Karpas-422 (cell line): ENCODE results near the gene DMD. TPM values are rescaled to one million over a fixed set of nuclear protein-coding genes. Genes with fewer than 3 reads are reported as not detected.

Experiments used
- DNase-seq: peaks from one replicate; pipeline ENCODE4 v3.0.0-alpha.2; 2015
- H2AFZ ChIP-seq: fragments of 200-600 bp; sonication (generic); 2 replicates; pipeline ENCODE4 v1.6.1; 2014; ENCODE audit warnings: antibody characterized with exemption, low read length, mixed read lengths
- H3K27ac ChIP-seq: fragments of 200-600 bp; sonication (generic); 2 replicates; pipeline ENCODE4 v1.5.1; 2014; ENCODE audit warnings: mild to moderate bottlenecking, low read length, moderate library complexity
- H3K27me3 ChIP-seq: fragments of 200-600 bp; sonication (generic); 2 replicates; pipeline ENCODE4 v1.6.1; 2014; ENCODE audit warnings: low read length, mixed read lengths
- H3K36me3 ChIP-seq: fragments of 200-600 bp; sonication (generic); 2 replicates; pipeline ENCODE4 v1.6.1; 2014; ENCODE audit warnings: low read length, mixed read lengths; ENCODE audit not compliant: insufficient read depth
- H3K4me1 ChIP-seq: fragments of 200-600 bp; sonication (generic); 2 replicates; pipeline ENCODE4 v1.6.1; 2014; ENCODE audit warnings: mild to moderate bottlenecking, low read length, mixed read lengths
- H3K4me2 ChIP-seq: fragments of 200-600 bp; sonication (generic); 2 replicates; pipeline ENCODE4 v1.6.1; 2014; ENCODE audit warnings: low read length, low read depth, mild to moderate bottlenecking; ENCODE audit not compliant: poor library complexity, severe bottlenecking
- H3K4me3 ChIP-seq: fragments of 200-600 bp; sonication (generic); 2 replicates; pipeline ENCODE4 v1.5.1; 2014; ENCODE audit warnings: mild to moderate bottlenecking, antibody characterized with exemption, low read length, mixed read lengths
- H3K79me2 ChIP-seq: fragments of 200-600 bp; sonication (generic); 2 replicates; pipeline ENCODE4 v1.6.1; 2014; ENCODE audit warnings: mild to moderate bottlenecking, low read length, mixed read lengths
- H3K9ac ChIP-seq: fragments of 200-600 bp; sonication (generic); 2 replicates; pipeline ENCODE4 v1.6.0; 2014; ENCODE audit warnings: low read length
- H3K9me2 ChIP-seq: fragments of 200-600 bp; sonication (generic), shearing (Covaris generic); replicated peaks from 2 replicates; pipeline ENCODE4 v1.6.0; 2014; ENCODE audit warnings: mild to moderate bottlenecking, low read length, moderate library complexity; ENCODE audit not compliant: insufficient read depth
- H3K9me3 ChIP-seq: fragments of 300-700, 200-600 bp; sonication (generic); 2 replicates; pipeline ENCODE4 v1.6.1; 2014; ENCODE audit warnings: low read length, mixed read lengths
- H4K20me1 ChIP-seq: fragments of 200-600 bp; sonication (generic); 2 replicates; pipeline ENCODE4 v1.6.1; 2014; ENCODE audit warnings: mild to moderate bottlenecking, antibody characterized with exemption, low read length, low read depth; ENCODE audit not compliant: insufficient read depth
- total RNA-seq: library from RNA; depleted of rRNA; stranded (reverse); fragments of >200 nt; shearing (Covaris generic); gene quantifications from 2 replicates; pipeline ENCODE4 v1.2.3, GENCODE V29; 2014; ENCODE audit warnings: low replicate concordance

DMD gene
- total RNA-seq, 1 experiment from 2014 or later, result not detected

DNA sequence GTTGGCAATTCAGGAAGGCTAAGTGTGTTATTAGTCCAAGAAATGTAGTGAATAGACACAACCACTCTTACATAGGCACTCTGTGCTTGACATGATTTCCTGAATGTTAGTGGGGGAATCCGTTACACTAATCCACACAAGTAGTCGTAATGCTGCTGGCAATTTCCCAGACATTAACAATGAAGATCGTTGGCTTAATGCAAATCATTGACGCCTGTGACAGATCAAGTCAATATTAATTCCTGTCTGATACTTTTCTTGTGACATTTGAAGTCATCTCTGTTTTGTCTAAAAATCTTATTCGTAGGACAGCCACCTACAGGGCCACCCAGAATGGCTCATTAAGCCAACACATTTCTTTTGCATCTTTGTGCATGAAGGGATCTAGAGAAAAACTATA lies 1200.4 kb downstream of the DMD start:
- H3K9ac ChIP-seq, result no peak overlapping the region
- H3K27me3 ChIP-seq, result no peaks in the 10 kb centered on the region
- H2AFZ ChIP-seq, result no peak overlapping the region
- H3K4me3 ChIP-seq, result no peak overlapping the region
- DNase-seq, result no peak
- no peak overlapping the region for H3K27ac ChIP-seq
- H3K79me2 ChIP-seq, result no peaks in the 10 kb centered on the region
- no peaks in the 10 kb centered on the region for H3K4me1 ChIP-seq
- H3K36me3 ChIP-seq, result no peaks in the 10 kb centered on the region
- peaks cover 2% of the 10 kb centered on the region; the same call in 1 of the 2 replicates for H3K9me3 ChIP-seq
- H4K20me1 ChIP-seq, result no peaks in the 10 kb centered on the region
- no peak overlapping the region for H3K4me2 ChIP-seq
- no peaks in the 10 kb centered on the region; the same call in 1 of the 2 replicates for H3K9me2 ChIP-seq

DNA sequence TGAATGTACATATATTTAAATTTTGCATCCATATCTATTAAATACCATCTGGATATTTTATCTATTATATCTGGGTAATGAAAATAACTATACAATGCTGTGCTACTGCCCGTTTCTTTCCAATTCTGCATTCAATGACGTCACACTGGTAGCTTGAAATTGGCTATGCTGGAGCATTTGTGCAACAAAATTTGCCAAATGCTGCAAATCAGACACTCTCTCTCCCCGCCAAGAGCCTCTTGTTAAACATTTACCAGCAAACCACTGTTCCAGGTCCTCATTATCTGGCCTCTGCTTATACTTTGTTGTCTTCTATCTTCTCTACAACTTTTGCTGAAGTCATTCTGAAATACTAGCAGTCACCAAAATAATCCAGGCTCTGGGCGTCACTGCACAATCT lies 1201.1 kb downstream of the DMD start:
- Histone ChIP-seq H3K79me2 (no peaks in the 10 kb centered on the region), H3K27me3 (no peaks in the 10 kb centered on the region), H3K27ac (no peak overlapping the region), H2AFZ (no peak overlapping the region), H3K36me3 (no peaks in the 10 kb centered on the region), H3K9me2 (no peaks in the 10 kb centered on the region; the same call in 1 of the 2 replicates), H3K4me3 (no peak overlapping the region), H3K4me1 (no peaks in the 10 kb centered on the region), H3K9me3 (peaks cover 2% of the 10 kb centered on the region; the same call in 1 of the 2 replicates), H4K20me1 (no peaks in the 10 kb centered on the region), H3K9ac (no peak overlapping the region), H3K4me2 (no peak overlapping the region)
- DNase-seq, result no peak

GRCh38 chrX:31993637-31994036 lies 1217.7 kb downstream of the DMD start:
- Histone ChIP-seq H3K9ac (no peak overlapping the region), H3K79me2 (no peaks in the 10 kb centered on the region), H3K27ac (no peak overlapping the region), H3K9me3 (peaks cover 8% of the 10 kb centered on the region), H3K27me3 (no peaks in the 10 kb centered on the region), H3K4me3 (no peak overlapping the region), H4K20me1 (no peaks in the 10 kb centered on the region), H2AFZ (no peak overlapping the region), H3K9me2 (no peaks in the 10 kb centered on the region), H3K4me1 (no peaks in the 10 kb centered on the region), H3K4me2 (no peak overlapping the region), H3K36me3 (no peaks in the 10 kb centered on the region)
- DNase-seq, result no peak

DNA sequence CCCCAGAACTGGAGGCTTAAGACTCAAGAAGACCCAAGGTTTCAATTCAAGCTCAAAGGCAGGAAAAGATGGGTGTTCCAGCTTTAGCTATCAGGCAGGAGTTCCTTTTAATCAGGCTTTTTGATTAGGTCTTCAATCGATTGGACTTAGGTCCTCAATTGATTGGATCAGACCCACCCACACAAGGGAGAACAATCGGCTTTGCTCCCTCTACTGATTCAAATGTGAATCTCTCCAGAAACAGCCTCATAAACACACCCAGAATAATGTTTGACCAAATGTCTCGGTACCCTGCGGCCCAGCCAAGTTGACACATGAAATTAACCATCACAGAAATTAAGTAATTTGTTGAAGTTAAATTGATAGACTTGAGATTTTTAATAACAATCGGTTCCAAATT lies 1222.4 kb downstream of the DMD start:
- Histone ChIP-seq H3K27me3 (no peaks in the 10 kb centered on the region), H3K9me3 (peaks cover 14% of the 10 kb centered on the region), H4K20me1 (no peaks in the 10 kb centered on the region), H3K79me2 (no peaks in the 10 kb centered on the region), H3K4me1 (no peaks in the 10 kb centered on the region), H2AFZ (no peak overlapping the region), H3K4me2 (no peak overlapping the region), H3K9ac (no peak overlapping the region), H3K36me3 (no peaks in the 10 kb centered on the region), H3K27ac (no peak overlapping the region), H3K9me2 (no peaks in the 10 kb centered on the region), H3K4me3 (no peak overlapping the region)
- DNase-seq, result no peak

DNA sequence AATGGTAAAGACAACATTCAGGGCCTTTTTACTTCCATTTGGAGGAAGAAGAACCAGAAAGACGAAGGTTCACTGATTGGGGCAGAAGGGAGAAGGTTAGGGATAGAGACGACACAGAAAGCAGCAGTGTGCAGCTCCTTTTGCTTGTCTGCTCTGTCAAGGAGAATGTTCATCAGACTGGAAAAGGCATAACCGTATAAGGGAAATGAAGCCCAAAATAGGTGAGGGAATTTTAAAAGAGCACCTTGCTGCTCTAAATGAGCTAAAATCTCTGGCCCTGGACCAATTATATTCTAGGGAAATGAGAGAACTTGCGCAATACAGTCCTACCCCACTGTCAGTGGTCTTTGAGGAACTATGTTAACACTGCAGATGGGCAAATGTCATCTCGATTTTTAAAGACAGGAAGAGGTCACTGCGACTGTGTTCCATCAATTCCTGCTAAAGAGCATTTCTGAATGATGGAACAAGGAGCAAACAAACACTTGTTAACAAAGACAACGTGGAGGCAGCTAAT lies 1229.7 kb downstream of the DMD start:
- H3K9me2 ChIP-seq, result no peaks in the 10 kb centered on the region
- no peaks in the 10 kb centered on the region for H3K79me2 ChIP-seq
- H3K9me3 ChIP-seq, result peaks cover 7% of the 10 kb centered on the region; the same call in 1 of the 2 replicates
- no peak overlapping the region for H3K9ac ChIP-seq
- H3K36me3 ChIP-seq, result no peaks in the 10 kb centered on the region
- no peak overlapping the region for H2AFZ ChIP-seq
- H3K4me3 ChIP-seq, result no peak overlapping the region
- no peaks in the 10 kb centered on the region for H3K4me1 ChIP-seq
- DNase-seq, result no peak
- H3K27me3 ChIP-seq, result no peaks in the 10 kb centered on the region
- no peaks in the 10 kb centered on the region for H4K20me1 ChIP-seq
- no peak overlapping the region for H3K4me2 ChIP-seq
- no peak overlapping the region for H3K27ac ChIP-seq

DNA sequence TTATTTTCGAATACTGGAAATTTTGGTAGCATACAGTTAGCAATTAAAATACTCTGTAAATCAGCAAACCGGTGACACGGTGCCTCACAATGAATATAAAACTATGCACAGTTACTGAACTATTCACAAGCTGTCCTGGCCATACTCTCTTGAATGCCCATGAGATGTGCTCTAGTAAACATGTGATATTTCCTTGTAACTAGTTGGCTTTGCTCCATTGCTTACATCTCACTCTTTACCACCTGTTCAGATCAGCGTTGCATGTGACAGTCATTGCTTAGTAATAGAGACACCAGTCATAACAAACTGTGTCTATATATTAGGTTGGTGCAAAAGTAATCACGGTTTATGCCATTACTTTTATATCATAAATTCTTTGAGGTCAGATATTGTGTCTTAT lies 1241.6 kb downstream of the DMD start:
- no peaks in the 10 kb centered on the region for H3K27me3 ChIP-seq

DNA sequence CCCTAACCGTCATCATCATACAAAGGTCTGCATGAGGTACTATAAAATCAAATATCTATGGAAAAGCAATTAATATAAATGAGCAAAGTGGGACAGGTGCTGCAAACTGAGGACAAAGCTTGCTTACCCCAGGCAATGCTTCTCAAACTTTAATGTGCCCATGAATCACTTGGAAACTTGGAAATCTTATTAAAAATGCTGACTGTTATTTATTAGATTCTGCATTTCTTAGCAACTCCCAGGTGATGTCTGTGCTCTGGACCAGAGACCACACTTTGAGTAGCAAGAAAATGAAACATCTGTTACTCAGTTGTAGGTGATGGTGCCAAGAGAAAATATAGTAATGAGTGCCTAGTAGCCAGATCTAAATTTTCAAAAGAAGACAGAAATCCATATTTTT lies 1249.1 kb downstream of the DMD start:
- H3K27me3 ChIP-seq, result no peaks in the 10 kb centered on the region
- H3K9ac ChIP-seq, result no peak overlapping the region
- no peaks in the 10 kb centered on the region for H3K4me1 ChIP-seq
- H3K79me2 ChIP-seq, result no peaks in the 10 kb centered on the region
- DNase-seq, result no peak
- no peak overlapping the region for H2AFZ ChIP-seq
- H3K36me3 ChIP-seq, result no peaks in the 10 kb centered on the region
- H4K20me1 ChIP-seq, result no peaks in the 10 kb centered on the region
- H3K9me3 ChIP-seq, result peaks cover 12% of the 10 kb centered on the region; the same call in 1 of the 2 replicates
- no peak overlapping the region for H3K27ac ChIP-seq
- H3K4me3 ChIP-seq, result no peak overlapping the region
- H3K9me2 ChIP-seq, result no peaks in the 10 kb centered on the region
- H3K4me2 ChIP-seq, result no peak overlapping the region

More for the DNA sequence above, 1241.6 kb downstream of the DMD start:
- no peak overlapping the region for H3K9ac ChIP-seq
- DNase-seq, result no peak
- H3K9me2 ChIP-seq, result no peaks in the 10 kb centered on the region; the same call in 1 of the 2 replicates
- H3K4me1 ChIP-seq, result no peaks in the 10 kb centered on the region
- H3K9me3 ChIP-seq, result no peaks in the 10 kb centered on the region; the same call in 1 of the 2 replicates
- no peak overlapping the region for H3K4me2 ChIP-seq
- no peaks in the 10 kb centered on the region for H3K36me3 ChIP-seq
- H2AFZ ChIP-seq, result no peak overlapping the region
- no peak overlapping the region for H3K27ac ChIP-seq
- no peaks in the 10 kb centered on the region for H4K20me1 ChIP-seq
- H3K79me2 ChIP-seq, result no peaks in the 10 kb centered on the region
- H3K4me3 ChIP-seq, result no peak overlapping the region

GRCh38 chrX:31934842-31935370 lies 1276.4 kb downstream of the DMD start:
- no peaks in the 10 kb centered on the region for H4K20me1 ChIP-seq
- no peak overlapping the region for H3K27ac ChIP-seq
- H3K4me2 ChIP-seq, result no peak overlapping the region
- H3K9ac ChIP-seq, result no peak overlapping the region
- H3K27me3 ChIP-seq, result no peaks in the 10 kb centered on the region
- DNase-seq, result no peak
- no peaks in the 10 kb centered on the region for H3K9me2 ChIP-seq
- peaks cover 5% of the 10 kb centered on the region; the same call in 1 of the 2 replicates for H3K9me3 ChIP-seq
- H2AFZ ChIP-seq, result no peak overlapping the region
- no peak overlapping the region for H3K4me3 ChIP-seq
- H3K4me1 ChIP-seq, result no peaks in the 10 kb centered on the region
- no peaks in the 10 kb centered on the region for H3K36me3 ChIP-seq
- H3K79me2 ChIP-seq, result no peaks in the 10 kb centered on the region
